IPS DF 4.7 (cell line): Measurements from ENCODE around the gene STAT3.
"Not testable (repeated sequence)": the region's sequence is repeated elsewhere in the genome, so short reads cannot be mapped to it uniquely, and the experiment has no call there.

Experiments used
- DNase-seq: peaks from one replicate; pipeline ENCODE4 v3.0.0-alpha.2; 2013; ENCODE audit warnings: low spot score; ENCODE audit errors: extremely low read depth

Gene STAT3

DNA sequence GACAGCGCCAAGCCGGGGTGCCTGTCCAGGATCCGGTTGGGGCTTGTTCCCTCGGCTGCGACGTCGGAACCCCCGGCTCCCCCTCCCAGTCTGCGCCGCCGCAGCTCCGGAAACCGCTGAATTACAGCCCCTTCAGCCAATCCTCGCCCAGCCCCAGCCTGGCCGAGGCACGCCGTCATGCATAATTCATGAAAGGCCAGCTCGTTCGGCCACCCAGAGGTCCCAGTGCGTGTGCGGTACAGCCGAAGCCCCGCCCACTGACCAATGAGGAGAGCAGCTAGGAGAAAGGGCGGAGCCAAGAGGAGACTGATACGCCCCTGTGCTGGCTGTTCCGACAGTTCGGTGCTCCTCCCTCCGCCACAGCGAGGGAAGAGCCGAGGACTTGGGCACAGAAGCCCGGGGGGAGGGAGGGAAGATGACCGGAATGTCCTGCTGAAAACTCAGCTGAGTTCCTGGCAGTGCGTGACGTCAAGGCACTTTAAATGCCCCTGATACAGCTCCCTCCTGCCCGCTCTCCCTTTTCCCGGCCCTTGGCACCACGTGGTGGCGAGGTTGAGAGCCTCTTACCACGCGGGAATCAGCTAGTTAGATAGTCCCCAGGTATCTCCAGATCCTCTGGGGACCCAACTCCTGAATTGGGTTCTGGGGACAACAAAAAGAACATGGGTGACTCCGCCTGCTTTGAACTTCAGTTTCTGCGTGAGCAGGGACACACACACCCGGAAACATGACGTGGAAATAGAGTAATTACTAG lies at the start of gene STAT3:
TSS of gene STAT3 (minus strand) at position 62 of the 754 bp plus-strand sequence. CDS start 39,926 bp downstream, outside the sequence.
- DNase-seq: peak; percentile 98

DNA sequence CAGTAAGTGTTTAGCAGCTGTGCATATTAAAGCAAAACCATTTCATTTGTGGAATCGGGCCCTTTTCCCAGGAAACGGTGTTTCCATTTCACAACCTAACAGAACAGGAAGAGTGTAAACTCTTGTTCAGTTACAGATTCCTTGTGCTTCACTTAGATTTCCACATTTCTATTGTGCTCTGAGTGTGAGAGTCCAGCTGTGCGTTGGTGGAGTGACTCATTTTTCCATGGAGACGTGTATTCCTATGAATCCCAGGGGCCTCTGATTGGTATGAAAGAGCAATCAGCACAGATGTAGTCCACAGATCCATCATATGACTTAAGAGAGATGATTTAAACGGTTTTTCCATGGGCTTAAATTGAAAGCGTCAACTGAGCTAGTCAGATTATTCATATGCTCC lies 48.1 kb upstream of the STAT3 start:
- no peak for DNase-seq

GRCh38 chr17:42431758-42432161 lies 43.5 kb upstream of the STAT3 start:
- no peak for DNase-seq

GRCh38 chr17:42429726-42430447 lies 41.6 kb upstream of the STAT3 start:
- no peak for DNase-seq

DNA sequence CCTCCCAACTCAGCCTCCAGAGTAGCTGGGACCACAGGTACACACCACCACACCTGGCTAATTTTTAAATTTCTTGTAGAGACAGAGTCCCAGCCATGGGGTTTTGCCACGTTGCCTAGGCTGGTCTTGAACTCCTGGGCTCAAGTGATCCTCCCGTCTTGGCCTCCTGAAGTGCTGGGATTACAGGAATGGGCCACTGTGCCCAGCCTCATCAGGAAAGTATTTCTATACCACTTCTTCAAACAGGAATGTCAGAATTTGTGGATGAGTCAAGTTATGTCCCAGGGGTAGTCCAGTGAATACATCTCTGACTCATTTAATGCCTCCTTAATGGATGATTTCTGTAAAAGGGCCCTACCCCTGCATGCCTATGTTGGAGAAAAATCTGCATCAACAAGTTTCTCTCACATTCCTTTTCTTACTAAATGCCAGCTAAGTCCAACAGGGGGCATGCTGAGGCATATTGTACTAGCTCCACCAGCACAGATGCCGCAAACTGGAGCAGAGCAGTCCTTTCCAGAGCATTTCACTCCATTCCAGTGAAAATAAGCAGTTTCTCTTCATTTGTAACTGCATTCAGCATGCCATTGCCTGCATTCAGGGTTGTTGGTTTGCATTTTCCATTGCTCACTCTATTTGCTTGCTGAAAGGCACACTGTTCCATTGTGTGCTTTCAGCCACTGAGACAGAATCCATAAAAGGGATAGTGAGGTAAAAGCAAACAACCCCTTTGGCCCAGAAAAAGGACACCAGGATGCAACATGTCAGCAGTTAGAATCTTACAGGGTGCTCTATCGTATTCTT lies 40.1 kb upstream of the STAT3 start:
- DNase-seq: no peak

- no peak for DNase-seq
These were observed 36.9 kb upstream of the STAT3 start for GRCh38 chr17:42424991-42425610.

GRCh38 chr17:42423766-42424165 lies 35.5 kb upstream of the STAT3 start:
- DNase-seq: no peak

GRCh38 chr17:42422958-42423712 lies 34.9 kb upstream of the STAT3 start, which contains the start of gene CAVIN1:
TSS of gene CAVIN1 (minus strand) at chr17:42423256. CDS start at chr17:42423097, 159 bp downstream.
- no peak for DNase-seq

DNA sequence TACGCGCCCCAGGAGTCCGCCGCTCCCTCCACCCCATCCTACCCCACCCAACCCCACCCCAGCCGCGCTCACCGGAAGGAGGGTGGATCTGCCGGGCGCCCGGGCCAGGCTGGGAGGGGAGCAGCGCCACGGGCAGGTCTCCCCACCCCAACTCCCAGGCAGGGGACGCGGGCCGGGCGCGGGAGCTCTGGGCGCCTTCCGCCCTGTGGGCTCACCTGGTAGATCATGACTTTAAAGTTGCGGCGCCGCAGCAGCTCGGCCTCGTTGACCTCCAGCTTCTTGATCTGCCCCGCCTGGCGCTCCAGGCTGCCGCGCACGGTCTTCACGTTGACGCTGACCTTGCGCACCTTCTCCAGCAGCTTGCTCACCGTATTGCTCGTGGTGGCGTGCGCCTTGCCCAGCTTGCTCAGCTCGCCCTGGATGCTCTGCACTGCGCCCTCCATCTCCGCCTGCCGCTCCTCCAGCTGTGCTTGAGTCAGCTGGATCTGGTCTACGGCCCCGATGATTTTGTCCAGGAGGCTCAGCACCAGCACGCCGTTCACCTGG lies 34.2 kb upstream of the STAT3 start:
- no peak for DNase-seq

GRCh38 chr17:42421507-42422338 lies 33.5 kb upstream of the STAT3 start:
- no peak for DNase-seq

- no peak for DNase-seq
These were observed 32.9 kb upstream of the STAT3 start for GRCh38 chr17:42421136-42421506.

GRCh38 chr17:42417981-42418380 lies 29.7 kb upstream of the STAT3 start:
- DNase-seq: not testable (repeated sequence)

DNA sequence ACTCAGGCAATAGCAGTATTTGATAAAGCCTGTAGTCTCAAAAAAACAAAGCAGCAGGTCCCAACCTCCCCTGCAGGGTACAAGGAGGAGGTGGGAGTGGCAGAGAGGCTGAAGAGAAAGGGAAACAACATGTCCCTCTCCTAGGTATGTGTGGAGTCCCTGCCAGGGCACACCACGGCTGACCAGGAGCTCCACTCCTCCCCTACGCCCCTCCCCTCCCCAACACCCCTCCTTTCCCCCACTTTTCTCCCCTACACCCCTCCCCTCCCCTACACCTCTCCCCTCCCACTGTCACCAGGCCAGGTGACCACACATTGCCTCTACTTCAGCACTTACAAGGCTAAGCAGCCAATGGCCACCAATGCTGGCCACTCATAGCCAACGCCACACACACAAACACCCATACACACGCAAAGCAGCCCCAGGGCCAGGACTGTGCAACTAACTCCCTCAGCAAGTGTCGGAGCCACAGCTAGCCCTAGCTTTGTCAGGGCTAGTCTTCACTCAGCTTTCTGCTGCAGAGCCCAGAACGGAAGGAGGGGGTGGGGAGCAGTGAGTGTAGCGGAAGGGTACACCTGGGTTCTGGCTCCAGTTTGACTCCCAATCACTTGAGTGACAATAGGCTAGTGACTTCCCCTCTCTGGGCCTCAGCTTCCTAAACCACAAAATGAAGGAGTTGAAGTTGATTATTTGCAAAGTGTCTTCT lies 26.6 kb upstream of the STAT3 start:
- DNase-seq: no peak

DNA sequence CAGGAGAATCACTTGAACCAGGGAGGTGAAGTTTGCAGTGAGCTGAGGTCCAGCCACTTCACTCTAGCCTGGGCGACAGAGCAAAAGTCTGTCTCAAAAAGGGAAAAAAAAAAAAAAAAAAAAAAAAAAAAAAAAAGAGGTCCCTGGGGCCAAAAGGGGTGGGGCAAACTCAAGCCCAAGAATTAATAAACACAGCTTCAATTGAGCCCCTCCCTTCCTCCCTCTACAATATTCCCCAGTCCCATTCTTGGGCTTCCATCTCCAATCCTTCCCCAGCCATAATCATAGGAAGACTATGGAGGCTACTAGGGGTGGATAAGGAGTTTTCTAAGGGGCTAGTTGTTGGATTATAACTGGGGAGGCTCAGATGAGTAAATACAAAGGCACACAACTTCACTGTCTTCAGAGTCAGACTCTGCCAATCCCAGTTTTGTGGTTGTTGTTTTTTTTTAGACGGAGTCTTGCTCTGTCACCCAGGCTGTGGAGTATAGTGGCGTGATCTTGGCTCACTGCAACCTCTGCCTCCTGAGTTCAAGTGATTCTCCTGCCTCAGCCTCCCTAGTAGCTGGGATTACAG lies 25.3 kb upstream of the STAT3 start:
- no peak for DNase-seq

DNA sequence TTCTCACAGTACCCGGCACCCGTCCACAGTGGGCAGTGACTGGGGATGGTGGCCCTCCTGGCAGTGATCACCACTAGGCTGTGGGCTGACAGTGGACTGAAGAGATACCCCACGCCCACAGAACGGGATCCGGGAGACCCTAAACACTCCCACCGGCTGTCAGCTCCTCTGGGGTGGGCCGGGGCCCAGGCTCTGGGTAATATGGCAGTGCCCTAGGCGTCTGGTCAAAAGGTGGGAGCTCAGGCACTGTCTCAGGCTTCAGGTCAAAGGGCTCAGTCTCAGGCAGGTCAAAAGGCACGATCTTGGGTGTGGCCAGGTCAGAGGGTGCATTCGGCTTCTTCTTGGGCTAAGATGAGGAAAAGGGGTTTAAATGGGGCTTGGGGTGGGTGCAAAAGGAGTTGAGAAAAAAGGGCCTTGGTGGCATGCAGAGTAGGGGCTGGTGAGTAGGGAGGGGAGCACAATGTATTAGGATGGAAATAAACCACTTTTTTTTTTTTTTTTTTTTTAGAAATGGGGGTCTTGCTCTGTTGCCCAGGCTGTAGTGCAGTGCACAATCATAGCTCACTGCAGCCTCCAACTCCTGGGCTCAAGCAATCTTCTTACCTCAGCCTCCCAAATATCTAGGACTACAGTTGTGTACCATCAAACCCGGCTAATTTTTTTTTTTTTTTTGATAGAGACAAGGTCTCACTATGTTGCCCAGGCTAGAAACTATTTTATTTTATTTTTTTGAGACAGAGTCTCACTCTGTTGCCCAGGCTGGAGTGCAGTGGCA lies 23.9 kb upstream of the STAT3 start:
- DNase-seq: no peak

DNA sequence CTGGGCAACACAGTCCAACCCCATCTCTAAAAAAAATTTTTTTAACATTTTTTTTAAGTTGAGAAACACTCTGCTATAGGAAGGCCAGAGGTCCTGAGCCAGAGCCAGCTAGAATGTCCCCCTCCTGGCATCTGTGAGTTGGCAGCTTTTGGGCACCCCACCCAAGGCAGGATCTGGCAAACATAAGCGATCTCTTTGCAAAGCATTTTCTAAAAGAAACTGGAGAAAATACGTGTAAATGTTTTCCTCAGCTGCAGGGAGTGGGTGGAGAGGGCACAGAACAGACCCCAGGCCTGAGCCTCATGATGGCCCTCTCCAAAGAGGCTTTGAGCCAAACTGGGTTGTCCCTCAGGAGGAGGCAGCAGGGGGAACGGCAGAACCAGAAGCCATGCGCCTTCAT lies 23.1 kb upstream of the STAT3 start:
- DNase-seq: no peak

DNA sequence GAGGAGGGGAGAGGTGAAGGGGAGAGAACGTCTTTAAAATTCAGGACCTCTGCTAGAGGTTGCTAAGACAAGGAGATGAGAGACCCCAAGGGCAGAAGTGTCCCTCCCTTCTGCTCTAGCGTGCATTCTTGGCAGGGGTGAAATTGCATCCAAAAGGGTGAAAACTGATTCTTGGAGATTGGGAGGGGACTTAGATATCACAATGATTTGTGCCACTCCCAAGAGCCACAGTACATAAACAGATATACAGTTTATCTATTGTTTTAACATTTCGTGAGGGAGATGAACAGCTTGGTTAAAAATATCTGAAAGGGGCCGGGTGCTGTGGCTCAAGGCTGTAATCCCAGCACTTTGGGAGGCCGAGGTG lies 22.1 kb upstream of the STAT3 start:
- no peak for DNase-seq
